ENCODE data around the gene F2. TPM values are rescaled to one million over a fixed set of nuclear protein-coding genes. Genes with fewer than 3 reads are reported as not detected.

Gene F2
- total RNA-seq, 6 donors from 2014 or later = 0.37 to 0.40 TPM; not detected in 4

DNA sequence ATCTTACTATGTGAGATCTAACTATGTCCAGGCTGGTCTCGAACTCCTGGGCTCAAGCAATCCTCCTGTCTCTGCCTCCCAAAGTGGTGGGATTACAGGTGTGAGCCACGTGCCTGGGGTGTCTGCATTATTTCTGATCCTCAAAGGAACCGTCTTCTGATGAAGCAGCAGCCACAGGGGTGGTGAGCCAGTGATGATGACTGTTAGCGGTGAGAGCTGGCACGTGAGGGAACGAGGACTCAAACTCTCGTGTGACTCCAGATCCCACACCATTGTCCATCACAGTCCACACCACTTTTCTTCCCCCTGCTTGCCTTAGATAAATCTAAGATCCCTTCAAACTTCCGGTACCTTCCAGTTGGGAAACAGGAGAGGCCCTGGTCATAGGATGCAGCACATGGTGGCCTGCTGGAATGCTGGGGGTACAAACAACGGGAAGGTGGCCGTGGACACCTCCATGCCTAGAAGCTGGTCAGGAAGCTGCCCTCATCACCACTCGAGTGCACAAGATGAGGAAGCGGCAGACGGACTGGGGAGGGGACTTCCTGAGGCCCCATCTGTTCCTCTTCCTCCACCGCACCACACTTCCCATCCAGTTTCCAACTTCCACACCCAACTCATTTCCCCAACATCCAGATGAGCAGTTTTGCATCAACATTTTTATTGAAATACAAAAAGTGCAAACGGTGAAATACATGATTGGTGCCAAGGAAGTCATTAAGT lies 42.4 kb upstream of the F2 start:
- H3K4me3 ChIP-seq = no peak overlapping the region
- H3K27me3 ChIP-seq = no peaks in the 10 kb centered on the region
- peak in 1 of 2 donors; percentile 67 for DNase-seq
- peak overlapping the region in 3 of 4 donors; percentile 63 to 85 (median 85) for H3K27ac ChIP-seq
- H3K4me1 ChIP-seq = peaks cover 27 to 39% (median 34%) of the 10 kb centered on the region in 4 donors
- H3K9me3 ChIP-seq = no peaks in the 10 kb centered on the region
- peak in 1 of 2 donors; percentile 27 for ATAC-seq (ENCODE audit: low FRiP score in 2 of 2)
- no peak for TF ChIP-seq POLR2AphosphoS5 (IDR thresholded peaks at IDR 0.05)
- TF ChIP-seq POLR2A (IDR thresholded peaks at IDR 0.05) = no peak
- no peak for TF ChIP-seq EP300 (IDR thresholded peaks at IDR 0.05)
- TF ChIP-seq, protein P1, sequence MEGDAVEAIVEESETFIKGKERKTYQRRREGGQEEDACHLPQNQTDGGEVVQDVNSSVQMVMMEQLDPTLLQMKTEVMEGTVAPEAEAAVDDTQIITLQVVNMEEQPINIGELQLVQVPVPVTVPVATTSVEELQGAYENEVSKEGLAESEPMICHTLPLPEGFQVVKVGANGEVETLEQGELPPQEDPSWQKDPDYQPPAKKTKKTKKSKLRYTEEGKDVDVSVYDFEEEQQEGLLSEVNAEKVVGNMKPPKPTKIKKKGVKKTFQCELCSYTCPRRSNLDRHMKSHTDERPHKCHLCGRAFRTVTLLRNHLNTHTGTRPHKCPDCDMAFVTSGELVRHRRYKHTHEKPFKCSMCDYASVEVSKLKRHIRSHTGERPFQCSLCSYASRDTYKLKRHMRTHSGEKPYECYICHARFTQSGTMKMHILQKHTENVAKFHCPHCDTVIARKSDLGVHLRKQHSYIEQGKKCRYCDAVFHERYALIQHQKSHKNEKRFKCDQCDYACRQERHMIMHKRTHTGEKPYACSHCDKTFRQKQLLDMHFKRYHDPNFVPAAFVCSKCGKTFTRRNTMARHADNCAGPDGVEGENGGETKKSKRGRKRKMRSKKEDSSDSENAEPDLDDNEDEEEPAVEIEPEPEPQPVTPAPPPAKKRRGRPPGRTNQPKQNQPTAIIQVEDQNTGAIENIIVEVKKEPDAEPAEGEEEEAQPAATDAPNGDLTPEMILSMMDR (IDR thresholded peaks at IDR 0.05) = no peak
- peaks cover 33 to 76% (median 62%) of the 10 kb centered on the region in 4 donors for H3K36me3 ChIP-seq
- 68 to 75% methylated on average over 14 to 15 of the region's 15 CpGs for WGBS, 2 donors

DNA sequence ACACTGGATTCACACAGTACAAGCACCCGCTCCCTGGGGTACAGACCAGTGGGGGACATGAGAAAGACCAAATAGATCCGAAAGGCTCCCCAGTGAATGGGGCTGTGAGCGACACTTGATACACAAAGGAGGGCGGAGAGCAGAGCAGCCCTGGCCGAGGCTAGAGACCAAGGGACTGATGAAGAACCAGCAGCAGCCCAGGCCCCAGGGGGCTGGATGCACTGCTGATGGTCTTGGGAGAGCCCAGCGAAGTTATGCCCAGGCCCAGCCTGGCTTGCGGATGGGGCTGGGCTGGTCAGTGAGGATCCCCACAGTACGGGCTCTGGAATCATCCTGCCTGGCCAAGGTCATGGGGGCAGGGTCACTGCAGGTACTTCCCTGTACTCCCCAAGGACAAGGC lies 41.8 kb upstream of the F2 start:
- H3K36me3 ChIP-seq = peaks cover 33 to 76% (median 60%) of the 10 kb centered on the region in 4 donors
- no peak overlapping the region for H3K4me3 ChIP-seq
- 82 to 83% methylated on average over 6 to 8 of the region's 8 CpGs for WGBS, 2 donors
- H3K4me1 ChIP-seq = peaks cover 22 to 39% (median 34%) of the 10 kb centered on the region in 4 donors
- H3K27ac ChIP-seq = peak overlapping the region in 3 of 4 donors; percentile 51 to 85 (median 85)
- DNase-seq (no peak), ATAC-seq (ENCODE audit: low FRiP score in 2 of 2) (no peak)
- no peaks in the 10 kb centered on the region for H3K27me3 ChIP-seq
- no peaks in the 10 kb centered on the region for H3K9me3 ChIP-seq
- no peak for TF ChIP-seq POLR2A (IDR thresholded peaks at IDR 0.05)
- TF ChIP-seq, protein P1 (IDR thresholded peaks at IDR 0.05) = no peak
- TF ChIP-seq EP300 (IDR thresholded peaks at IDR 0.05) = no peak
- no peak for TF ChIP-seq POLR2AphosphoS5 (IDR thresholded peaks at IDR 0.05)

DNA sequence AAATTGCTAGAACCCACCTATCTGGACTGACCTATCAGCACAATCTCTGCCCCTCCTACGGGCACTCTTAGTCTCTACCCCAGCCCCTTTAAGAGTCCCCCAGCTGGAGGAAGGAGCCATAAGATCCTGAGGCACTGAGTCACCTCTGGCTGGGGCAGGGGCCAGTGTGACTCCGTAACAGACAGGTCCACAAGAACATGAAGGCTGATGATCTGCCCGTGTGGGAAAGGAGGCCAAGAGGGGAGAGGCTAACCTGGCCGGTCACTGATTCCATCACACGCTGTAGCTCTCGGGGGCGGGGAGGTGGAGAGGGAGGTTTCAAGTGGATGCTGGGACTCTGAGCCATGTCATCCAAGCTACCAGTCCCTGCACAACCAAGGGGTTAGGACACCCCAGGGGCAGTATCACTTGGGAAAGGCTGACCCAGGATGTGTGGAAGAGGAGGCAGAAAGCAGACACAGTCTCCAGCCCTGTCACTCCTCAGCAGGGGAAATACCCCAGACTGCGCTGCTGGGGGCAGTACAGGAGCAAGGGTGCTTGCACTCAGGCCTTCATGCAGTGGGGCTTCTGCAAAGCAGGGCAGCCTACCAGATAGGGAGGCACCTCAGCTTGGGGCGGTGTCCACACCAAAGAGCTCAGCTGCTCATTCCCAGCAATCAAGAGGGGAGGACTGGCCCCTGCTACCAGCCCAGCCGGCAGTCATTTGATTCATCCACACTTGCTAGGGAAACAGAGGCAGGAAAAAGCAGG lies 40.8 kb upstream of the F2 start:
- DNase-seq (no peak), ATAC-seq (ENCODE audit: low FRiP score in 2 of 2) (no peak)
- H3K9me3 ChIP-seq = no peaks in the 10 kb centered on the region
- H3K4me1 ChIP-seq = peaks cover 22 to 39% (median 34%) of the 10 kb centered on the region in 4 donors
- H3K36me3 ChIP-seq = peaks cover 31 to 71% (median 52%) of the 10 kb centered on the region in 4 donors
- 86 to 94% methylated on average over 9 to 10 of the region's 10 CpGs for WGBS, 2 donors
- H3K4me3 ChIP-seq = no peak overlapping the region
- H3K27ac ChIP-seq = peak overlapping the region in 2 of 4 donors; percentile 1 to 7
- no peak for TF ChIP-seq POLR2AphosphoS5 (IDR thresholded peaks at IDR 0.05)
- no peak for TF ChIP-seq EP300 (IDR thresholded peaks at IDR 0.05)
- TF ChIP-seq, protein P1 (IDR thresholded peaks at IDR 0.05) = no peak
- TF ChIP-seq POLR2A (IDR thresholded peaks at IDR 0.05) = no peak
- H3K27me3 ChIP-seq = no peaks in the 10 kb centered on the region

DNA sequence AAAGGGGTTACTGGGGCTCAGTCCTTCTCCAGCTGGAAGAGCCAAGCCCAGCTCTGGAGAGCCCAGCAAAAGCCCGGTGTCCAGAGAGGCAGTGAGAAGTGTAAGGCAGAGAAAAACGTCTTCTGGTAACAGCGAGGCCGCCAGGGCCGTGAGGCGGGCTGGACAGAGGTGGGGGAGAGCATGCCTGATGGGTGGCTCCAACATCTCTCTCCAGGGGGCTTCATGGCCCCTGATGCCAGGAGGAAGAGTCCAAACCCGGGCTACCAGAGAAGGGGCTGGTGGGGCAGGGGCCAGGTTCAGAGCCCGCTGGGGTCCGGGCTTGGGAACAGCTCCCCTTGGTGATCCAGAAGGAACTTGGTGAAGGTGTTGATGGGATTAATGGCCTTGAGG lies 40.3 kb upstream of the F2 start:
- no peaks in the 10 kb centered on the region for H3K9me3 ChIP-seq
- H3K4me1 ChIP-seq = peaks cover 22 to 37% (median 34%) of the 10 kb centered on the region in 4 donors
- peaks cover 30 to 66% (median 51%) of the 10 kb centered on the region in 4 donors for H3K36me3 ChIP-seq
- no peak for TF ChIP-seq POLR2A (IDR thresholded peaks at IDR 0.05)
- TF ChIP-seq, protein P1 (IDR thresholded peaks at IDR 0.05) = no peak
- H3K4me3 ChIP-seq = no peak overlapping the region
- H3K27me3 ChIP-seq = no peaks in the 10 kb centered on the region
- H3K27ac ChIP-seq = no peak overlapping the region
- WGBS, 2 donors = 92 to 98% methylated on average over 6 to 9 of the region's 9 CpGs
- peak in 1 of 2 donors; percentile 74 for DNase-seq
- no peak for ATAC-seq (ENCODE audit: low FRiP score in 2 of 2)
